GF-D8 (cell line): ENCODE results near the gene PCBP3.
"Not testable (repeated sequence)": the region's sequence is repeated elsewhere in the genome, so short reads cannot be mapped to it uniquely, and the experiment has no call there.

Source experiments
- DNase-seq: peaks from one replicate; lab custom pipeline; 2025; lab: John Stamatoyannopoulos, UW

Gene PCBP3

DNA sequence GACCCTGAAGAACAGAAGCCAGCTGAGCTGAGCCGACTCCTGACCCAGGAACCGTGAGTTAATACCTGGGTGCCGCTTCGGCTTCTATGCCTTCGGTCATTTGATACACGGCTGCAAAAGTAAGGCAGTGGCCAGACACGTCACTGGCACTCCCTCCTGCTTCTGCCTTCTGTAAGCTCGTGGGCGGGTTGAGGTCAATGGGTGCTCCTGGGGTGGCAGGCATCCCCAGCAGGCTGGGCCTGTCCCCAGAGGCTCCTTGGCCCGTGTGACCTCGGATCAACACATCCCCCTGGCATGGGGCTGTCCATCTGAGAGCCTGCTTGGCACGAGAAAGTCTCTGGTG lies 302.3 kb downstream of the PCBP3 start:
- DNase-seq = no peak

GRCh38 chr21:45947296-45947695 lies 303.8 kb downstream of the PCBP3 start:
- no peak for DNase-seq

DNA sequence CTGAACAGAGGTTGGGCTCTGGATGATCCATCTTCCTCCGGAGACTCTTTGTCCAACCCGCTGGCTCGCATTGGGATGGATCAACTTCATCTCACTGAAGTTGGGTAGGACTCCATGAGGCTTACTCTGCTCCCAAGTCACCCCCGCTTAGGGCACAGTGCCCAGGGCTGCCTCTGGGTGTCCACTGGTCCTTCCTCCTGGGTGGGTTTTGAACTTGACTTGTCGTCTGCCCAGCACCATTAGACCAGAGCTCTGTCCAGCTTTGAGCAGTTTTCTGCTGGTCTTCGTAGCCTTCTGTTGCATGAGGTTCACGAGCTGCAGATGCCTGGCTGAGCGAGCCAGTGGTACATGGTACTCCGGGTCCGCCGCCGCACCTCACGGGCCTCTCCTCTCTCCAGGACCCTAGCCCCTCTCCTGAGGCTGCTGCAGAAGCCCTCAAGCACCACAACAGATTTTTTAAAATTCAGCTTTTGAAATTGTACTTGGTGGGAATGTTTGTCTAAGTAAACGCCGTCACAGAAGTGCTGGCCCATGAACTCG lies 304.3 kb downstream of the PCBP3 start:
- no peak for DNase-seq

- no peak for DNase-seq
Measured at GRCh38 chr21:45948576-45949141, 305.1 kb downstream of the PCBP3 start.

GRCh38 chr21:45949928-45950739 lies 306.6 kb downstream of the PCBP3 start:
- DNase-seq = no peak

DNA sequence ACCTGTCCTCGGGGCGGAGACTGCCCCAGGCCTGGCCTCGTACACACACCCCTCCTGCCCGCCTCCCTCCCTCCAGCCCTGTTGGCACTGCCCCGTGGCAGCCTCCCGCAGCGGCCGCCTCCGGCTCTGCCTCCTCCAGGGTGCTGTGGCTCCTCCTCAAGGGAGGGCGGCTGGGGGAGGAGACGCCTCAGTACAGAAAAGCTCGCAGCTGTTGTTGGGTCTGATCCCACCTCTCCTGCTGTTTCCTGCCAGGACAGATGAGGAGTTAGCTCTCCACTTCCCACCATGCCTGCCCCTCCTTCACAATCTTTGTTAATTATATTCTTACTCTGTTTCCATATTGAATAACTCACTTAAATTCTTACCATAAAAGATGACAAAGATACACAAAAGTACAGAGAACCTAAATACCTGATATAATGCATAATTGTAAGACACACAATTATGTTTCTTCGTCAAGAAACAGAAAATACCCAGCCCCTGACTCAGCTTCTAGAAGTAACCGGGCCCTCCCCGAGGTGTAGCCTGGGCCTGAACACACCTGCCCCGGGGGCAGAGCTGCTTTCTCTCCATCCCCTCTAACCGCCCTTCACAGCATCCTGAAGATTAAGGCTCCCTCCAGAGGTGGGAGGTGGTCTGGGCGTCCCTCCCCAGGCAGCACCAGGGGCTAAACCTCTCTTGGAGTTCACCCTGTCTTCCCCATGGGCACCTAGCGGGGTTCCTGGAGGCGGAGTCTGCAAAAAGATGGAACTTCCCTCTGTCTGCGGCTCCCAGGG lies 307.4 kb downstream of the PCBP3 start:
- DNase-seq = no peak

DNA sequence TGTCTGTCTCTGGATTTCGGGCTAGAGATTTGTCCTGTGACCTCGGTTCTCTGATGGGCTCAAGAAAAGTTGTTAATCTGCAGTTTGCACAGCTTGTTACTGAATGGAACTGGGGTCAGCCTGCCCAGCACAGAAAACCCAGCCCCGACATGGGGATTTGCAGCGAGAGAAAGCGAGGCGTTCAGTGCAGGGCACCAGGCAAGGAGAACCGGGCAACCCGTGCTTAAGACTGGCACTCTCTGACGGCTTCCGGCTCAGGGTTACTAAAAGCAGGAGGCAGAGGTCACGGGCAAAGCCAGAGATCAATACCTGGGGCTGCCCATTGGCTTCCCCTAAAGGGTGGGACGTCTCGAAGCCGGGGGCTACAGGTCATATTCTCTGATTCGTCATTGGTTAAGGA lies 308.2 kb downstream of the PCBP3 start:
- DNase-seq = no peak

DNA sequence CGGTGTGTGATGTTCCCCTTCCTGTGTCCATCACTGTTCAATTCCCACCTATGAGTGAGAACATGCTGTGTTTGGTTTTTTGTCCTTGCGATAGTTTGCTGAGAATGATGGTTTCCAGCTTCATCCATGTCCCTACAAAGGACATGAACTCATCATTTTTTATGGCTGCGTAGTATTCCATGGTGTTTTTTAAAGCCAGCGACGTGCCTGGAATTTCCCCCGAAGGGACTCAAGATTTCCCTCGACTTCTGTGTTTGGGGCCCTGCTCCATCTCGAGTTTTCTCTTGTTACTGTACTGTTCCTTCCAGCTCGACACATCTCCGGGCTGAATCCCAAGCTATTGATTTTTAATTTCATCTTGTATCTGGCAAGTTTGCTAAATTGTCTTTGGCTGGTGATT lies 309.0 kb downstream of the PCBP3 start:
- DNase-seq = not testable (repeated sequence)

GRCh38 chr21:45952974-45953373 lies 309.4 kb downstream of the PCBP3 start:
- no peak for DNase-seq

DNA sequence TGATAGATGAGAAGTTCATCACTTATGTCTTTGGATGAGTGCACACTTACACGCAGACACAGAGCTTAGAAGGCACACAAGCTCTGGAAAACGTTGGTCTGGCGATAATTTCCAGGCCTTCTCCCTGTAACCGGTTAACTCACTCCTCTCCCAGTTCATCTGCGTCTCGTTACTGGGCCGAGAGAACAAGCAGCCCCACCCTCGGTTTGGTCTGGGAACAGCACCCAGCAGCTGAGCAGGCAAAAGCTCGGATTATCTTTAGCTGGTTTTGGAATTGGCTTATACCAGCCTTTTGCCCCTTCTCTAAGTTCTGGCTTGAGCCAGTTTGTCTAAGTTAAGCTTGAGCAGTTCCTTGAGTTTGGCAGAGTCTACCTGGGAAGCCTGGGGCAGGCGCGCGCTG lies 310.7 kb downstream of the PCBP3 start:
- DNase-seq = no peak

DNA sequence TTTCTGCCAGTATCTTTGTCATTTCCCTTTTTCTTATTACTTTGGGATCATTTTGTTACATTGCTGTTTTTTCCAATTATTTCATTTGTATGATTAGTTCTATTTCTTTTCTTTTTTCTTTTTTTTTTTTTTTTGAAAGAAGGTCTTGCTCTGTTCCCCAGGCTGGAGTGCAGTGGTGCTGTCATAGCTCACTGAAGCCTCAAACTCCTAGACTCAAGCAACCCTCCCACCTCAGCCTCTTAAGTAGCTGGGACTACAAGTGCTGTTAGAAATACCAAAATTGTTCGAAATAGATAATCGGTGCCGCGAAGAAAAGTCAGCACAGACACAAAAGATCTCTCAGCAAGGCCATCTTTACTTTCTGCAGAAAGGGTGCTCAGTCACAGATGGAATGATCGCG lies 311.4 kb downstream of the PCBP3 start:
- DNase-seq = no peak

DNA sequence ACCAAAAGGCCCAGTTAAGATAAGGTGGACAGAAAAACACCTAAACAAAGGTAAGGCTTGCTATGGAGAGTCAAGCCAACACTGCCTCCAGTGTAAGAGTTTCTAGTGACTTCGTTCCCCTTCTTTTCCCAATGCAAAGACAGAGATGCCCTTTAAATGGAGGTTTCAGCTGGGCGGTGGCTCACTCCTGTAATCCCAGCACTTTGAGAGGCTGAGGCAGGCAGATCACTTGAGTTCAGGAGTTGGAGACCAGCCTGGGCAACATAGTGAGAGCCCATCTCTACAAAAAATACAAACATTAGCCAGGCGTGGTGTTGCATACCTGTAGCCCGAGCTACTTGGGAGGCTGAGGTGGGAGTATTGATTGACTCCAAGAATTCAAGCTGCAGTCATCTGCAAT lies 314.0 kb downstream of the PCBP3 start:
- DNase-seq = no peak

DNA sequence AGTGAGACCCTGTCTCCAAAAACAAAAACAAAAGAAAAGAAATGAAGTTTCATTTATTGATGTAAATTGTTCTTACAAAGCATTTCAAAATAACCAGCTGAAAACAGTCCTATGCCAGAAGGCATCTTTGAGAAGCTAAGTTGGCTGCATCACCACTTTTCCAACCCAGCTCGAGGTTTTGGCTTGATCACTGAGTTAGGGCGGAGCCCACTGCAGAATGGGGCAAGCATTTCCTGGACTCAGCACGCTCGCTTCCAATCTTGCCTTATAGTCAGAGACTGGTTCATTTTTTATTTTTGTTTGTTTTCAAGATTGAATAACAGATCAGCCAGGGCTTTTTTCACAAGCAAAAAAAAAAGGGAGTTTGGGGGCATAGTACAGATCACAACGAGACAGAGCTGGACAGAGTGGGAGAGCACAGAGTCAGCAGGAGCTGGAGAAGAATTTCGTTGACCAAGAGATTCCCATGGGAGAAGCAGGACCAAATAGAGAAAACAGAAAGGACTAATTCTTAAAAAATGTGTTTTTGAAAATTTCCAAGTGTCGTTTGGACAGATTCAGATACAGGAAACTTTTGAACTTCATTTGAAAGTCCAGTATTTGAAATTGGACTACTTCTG lies 314.6 kb downstream of the PCBP3 start:
- DNase-seq = no peak

DNA sequence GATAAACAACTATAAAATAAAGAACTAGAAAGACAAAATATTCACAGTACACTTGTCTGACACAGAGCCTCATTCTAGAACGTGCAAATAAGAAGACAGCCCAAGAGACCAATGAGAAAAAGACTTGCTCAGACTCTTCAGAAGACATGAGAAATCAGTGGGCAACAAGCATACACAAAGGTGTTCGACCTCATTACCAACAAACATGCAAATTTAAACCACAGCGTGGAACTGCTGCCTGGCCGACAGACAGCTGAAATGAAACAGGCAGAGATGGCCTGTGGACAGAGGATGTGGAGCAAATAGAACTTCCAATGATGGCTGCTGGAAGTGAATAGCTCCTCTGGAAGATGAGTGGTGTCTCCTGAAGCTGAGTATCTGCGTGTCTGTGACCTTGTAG lies 315.7 kb downstream of the PCBP3 start:
- no peak for DNase-seq

- DNase-seq = no peak
Measured at GRCh38 chr21:45959779-45960390, 316.4 kb downstream of the PCBP3 start.

GRCh38 chr21:45961408-45961807 lies 317.9 kb downstream of the PCBP3 start:
- DNase-seq = not testable (repeated sequence)

DNA sequence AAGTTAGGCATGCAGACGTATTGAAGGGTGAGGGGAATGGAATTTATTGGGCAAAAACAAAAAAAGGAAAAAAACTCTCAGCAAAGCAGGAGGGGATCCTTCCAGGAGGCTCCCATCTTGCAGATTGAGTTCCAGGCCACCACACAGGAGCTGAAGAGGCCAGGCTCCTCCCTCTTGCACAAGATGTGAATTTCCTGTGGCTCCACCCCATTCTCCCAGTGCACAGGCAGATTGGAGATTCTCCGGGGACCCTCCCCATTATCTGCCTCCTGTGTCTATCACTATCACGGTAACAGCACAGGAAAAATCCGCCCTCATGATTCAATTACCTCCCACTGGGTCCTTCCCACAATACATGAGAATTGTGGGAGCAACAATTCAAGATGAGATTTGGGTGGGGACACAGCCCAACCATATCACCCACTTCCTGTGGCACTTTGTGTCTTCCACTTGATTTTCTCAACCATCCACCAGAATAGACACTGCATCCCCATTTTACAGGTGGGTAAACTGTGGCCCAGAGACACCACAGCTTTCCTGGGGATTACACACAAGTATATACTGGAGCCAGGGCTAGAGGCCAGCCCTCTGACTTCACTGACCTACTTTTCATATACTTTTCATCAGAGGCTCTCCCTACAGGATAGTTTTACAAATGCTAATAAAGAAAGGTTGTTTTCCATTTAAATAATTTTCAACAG lies 319.2 kb downstream of the PCBP3 start:
- no peak for DNase-seq

GRCh38 chr21:45963232-45963570 lies 319.7 kb downstream of the PCBP3 start:
- DNase-seq = no peak

DNA sequence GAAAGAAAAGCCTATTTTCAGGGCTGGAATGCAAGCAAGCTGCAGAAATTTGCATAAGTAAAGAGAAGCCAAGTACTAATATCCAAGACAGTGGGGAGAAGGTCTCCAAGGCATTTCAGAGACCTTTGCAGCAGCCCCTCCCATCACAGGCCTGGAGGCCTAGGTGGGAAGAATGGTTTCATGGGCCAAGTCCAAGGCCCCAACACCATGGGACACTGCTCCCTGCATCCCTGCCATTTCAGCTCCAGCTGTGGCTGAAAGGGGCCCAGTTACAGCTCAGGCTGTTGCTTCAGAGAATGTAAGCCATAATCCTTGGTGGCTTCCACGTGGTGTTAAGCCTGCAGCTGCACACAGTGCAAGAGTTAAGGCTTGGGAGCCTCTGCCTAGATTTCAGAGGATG lies 321.1 kb downstream of the PCBP3 start:
- no peak for DNase-seq

GRCh38 chr21:45965084-45965809 lies 321.7 kb downstream of the PCBP3 start:
- DNase-seq = no peak
